Measurements from ENCODE around the gene MATN1. TPM values are rescaled to one million over a fixed set of nuclear protein-coding genes. Genes with fewer than 3 reads are reported as not detected.

The MATN1 gene
- total and polyA plus RNA-seq, 2 of the 4 experiments (the other 2 are of a cell fraction) = 0.27 TPM; not detected in 1

DNA sequence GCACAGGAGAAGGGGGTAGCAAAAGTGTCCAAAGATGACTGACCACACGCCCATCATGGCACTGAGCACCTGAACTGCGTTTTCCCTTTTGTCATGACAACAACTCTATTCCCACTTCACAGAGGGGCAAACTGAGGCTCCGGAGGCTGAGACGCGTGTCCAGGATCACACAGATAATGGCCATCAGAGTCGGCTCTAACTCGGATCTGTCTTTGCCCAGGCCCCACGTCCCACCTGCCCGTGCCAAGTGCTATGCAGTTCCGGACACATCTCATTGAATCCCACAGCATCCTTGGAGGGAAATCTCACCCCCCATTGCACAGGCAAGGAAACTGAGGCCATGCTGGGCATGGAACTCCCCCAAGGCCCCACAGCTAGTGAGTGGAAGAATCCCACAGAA, 62.1 kb downstream of the MATN1 start:
- Histone ChIP-seq H2AK5ac (ENCODE audit: low read depth, low read length) (no peak overlapping the region), H3K79me1 (ENCODE audit: low read depth in 1 of 2, low read length in 2 of 2) (no peaks in the 10 kb centered on the region), H3K23ac (ENCODE audit: low read depth, low read length) (no peak overlapping the region), H3K9me1 (ENCODE audit: insufficient read depth, low read length) (no peaks in the 10 kb centered on the region), H3K9me3 (ENCODE audit: control insufficient read depth, insufficient read depth, low read length) (no peaks in the 10 kb centered on the region), H3K27ac (ENCODE audit: insufficient read depth, low read length) (no peak overlapping the region), H2AFZ (replicated peaks; ENCODE audit: low read length, poor library complexity) (no peak overlapping the region), H2BK120ac (ENCODE audit: low read depth, low read length) (no peak overlapping the region), H2BK15ac (ENCODE audit: low read depth, low read length) (no peak overlapping the region), H3K36me3 (ENCODE audit: control insufficient read depth, insufficient read depth, low read length) (no peaks in the 10 kb centered on the region), H2BK5ac (ENCODE audit: low read depth, low read length, poor library complexity, severe bottlenecking) (no peak overlapping the region), H2BK20ac (ENCODE audit: low read depth, low read length) (no peak overlapping the region), H3K27me3 (ENCODE audit: control insufficient read depth, insufficient read depth, low read length) (peaks cover 26% of the 10 kb centered on the region; the same call in 1 of the 2 replicates), H4K20me1 (ENCODE audit: insufficient read depth, low read length) (no peaks in the 10 kb centered on the region), H3K4me3 (ENCODE audit: insufficient read depth, low read depth, low read length) (no peak overlapping the region), H3K14ac (replicated peaks; ENCODE audit: low read depth, low read length) (no peak overlapping the region), H3K18ac (ENCODE audit: low read depth, low read length) (no peak overlapping the region), H4K5ac (ENCODE audit: low read depth, low read length) (no peak overlapping the region), H3K4me1 (ENCODE audit: control insufficient read depth, insufficient read depth, low read length) (no peaks in the 10 kb centered on the region), H4K91ac (ENCODE audit: insufficient read depth, low read depth, low read length) (no peak overlapping the region), H3K4me2 (ENCODE audit: low read depth, low read length) (no peak overlapping the region), H3K9ac (ENCODE audit: low read depth, low read length) (no peak overlapping the region), H2AK9ac (replicated peaks; ENCODE audit: low read depth, low read length, poor library complexity) (no peak overlapping the region), H4K8ac (ENCODE audit: low read depth in 2 of 2, low read length in 2 of 2) (no peak overlapping the region), H3K56ac (ENCODE audit: extremely low read depth, insufficient read depth, low read length) (no peak overlapping the region), H3K4ac (ENCODE audit: low read depth, low read length) (no peak overlapping the region)
- WGBS, 2 experiments (ENCODE audit: extremely low coverage in 2 of 2, insufficient read length in 1 of 2) = no CpG with 5 or more reads among the region's 10 CpGs
- intact Hi-C loops (cut with micrococcal nuclease) (no loop called here), in situ Hi-C loops (cut with MboI; ENCODE audit: low sequenced_read_pairs) (no loop called here), dilution Hi-C loops (cut with HindIII; ENCODE audit: low sequenced_read_pairs, unreplicated experiment) (no loop called here)
- TF ChIP-seq CHD1 (IDR thresholded peaks at IDR 0.05; ENCODE audit: low read depth, low read length) = no peak
- no peak for TF ChIP-seq CEBPB (IDR thresholded peaks at IDR 0.05; ENCODE audit: low read depth, low read length)
- TF ChIP-seq POLR2A (IDR thresholded peaks at IDR 0.05; ENCODE audit: low read depth, low read length) = no peak
- TF ChIP-seq, protein P1, sequence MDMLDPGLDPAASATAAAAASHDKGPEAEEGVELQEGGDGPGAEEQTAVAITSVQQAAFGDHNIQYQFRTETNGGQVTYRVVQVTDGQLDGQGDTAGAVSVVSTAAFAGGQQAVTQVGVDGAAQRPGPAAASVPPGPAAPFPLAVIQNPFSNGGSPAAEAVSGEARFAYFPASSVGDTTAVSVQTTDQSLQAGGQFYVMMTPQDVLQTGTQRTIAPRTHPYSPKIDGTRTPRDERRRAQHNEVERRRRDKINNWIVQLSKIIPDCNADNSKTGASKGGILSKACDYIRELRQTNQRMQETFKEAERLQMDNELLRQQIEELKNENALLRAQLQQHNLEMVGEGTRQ (IDR thresholded peaks at IDR 0.05; ENCODE audit: low read depth, low read length) = no peak
- TF ChIP-seq, protein P2, sequence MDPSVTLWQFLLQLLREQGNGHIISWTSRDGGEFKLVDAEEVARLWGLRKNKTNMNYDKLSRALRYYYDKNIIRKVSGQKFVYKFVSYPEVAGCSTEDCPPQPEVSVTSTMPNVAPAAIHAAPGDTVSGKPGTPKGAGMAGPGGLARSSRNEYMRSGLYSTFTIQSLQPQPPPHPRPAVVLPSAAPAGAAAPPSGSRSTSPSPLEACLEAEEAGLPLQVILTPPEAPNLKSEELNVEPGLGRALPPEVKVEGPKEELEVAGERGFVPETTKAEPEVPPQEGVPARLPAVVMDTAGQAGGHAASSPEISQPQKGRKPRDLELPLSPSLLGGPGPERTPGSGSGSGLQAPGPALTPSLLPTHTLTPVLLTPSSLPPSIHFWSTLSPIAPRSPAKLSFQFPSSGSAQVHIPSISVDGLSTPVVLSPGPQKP (IDR thresholded peaks at IDR 0.05; ENCODE audit: borderline replicate concordance, low read depth, low read length) = no peak
- TF ChIP-seq MXI1 (IDR thresholded peaks at IDR 0.05; ENCODE audit: borderline replicate concordance, low read depth, low read length) = no peak
- no peak for TF ChIP-seq RAD21 (IDR thresholded peaks at IDR 0.05; ENCODE audit: low read length)
- no peak for TF ChIP-seq SMC3 (IDR thresholded peaks at IDR 0.05; ENCODE audit: low read depth, low read length)
- no TSS peak for BruUV-seq (replicated peaks)
- ATAC-seq (ENCODE audit: low read depth) = no peak
- ChIA-PET POLR2A (ENCODE audit: unreplicated experiment) (no interaction called here), CTCF (no interaction called here)
- no peak for DNase-seq

Small RNAs within 50 kb of the gene (microRNA-seq; reads per million reads assigned to microRNA genes)
- 0 reads per million in 2 experiments for gene MIR4420 (ENCODE audit: insufficient read depth in 1 of 2, insufficient read length in 1 of 2, unreplicated experiment in 1 of 2)

Small RNAs within 50 kb of the gene (small RNA-seq; reads per million reads assigned to genes)
- gene MIR4420 = 0 reads per million in 5 experiments

Other genes starting within 250 kb of the MATN1 start
- under 0.01 TPM in 1 of 2 replicates, not detected in the other for gene LAPTM5, start 34.2 kb upstream of the MATN1 start, total RNA-seq (2012; rRNA removed)
- 0.09 TPM in 2 replicates for gene LAPTM5, start 34.2 kb upstream of the MATN1 start, polyA plus RNA-seq (2012; rRNA removed)
- gene SDC3, start 185.2 kb upstream of the MATN1 start, total RNA-seq (2012; rRNA removed) = 13.1 and 14.2 TPM in 2 replicates
- 71.5 and 75.7 TPM in 2 replicates for gene SDC3, start 185.2 kb upstream of the MATN1 start, polyA plus RNA-seq (2012; rRNA removed)

All from IMR-90 (cell line).